OCI-LY1 (cell line): ENCODE results near the gene CPSF4L.

Source experiments
- H2AFZ ChIP-seq: fragments of 200-600 bp; sonication (generic), shearing (Covaris generic); 2 replicates; pipeline ENCODE4 v1.6.0; 2014; ENCODE audit warnings: antibody characterized with exemption, mild to moderate bottlenecking, low read length
- H3F3A ChIP-seq: fragments of 200-600 bp; sonication (generic), shearing (Covaris generic); 2 replicates; pipeline ENCODE4 v1.6.0; 2014; ENCODE audit warnings: mild to moderate bottlenecking, antibody characterized with exemption, low read length, moderate library complexity; ENCODE audit not compliant: insufficient read depth
- H3K27ac ChIP-seq: fragments of 200-600 bp; sonication (generic); 2 replicates; pipeline ENCODE4 v1.5.1; 2014; ENCODE audit warnings: low read length, mixed run types, mild to moderate bottlenecking, low read depth; ENCODE audit not compliant: poor library complexity, severe bottlenecking
- H3K27me3 ChIP-seq: fragments of 200-600 bp; sonication (generic); 2 replicates; pipeline ENCODE4 v1.6.0; 2014; ENCODE audit warnings: antibody characterized with exemption, mild to moderate bottlenecking, low read length, moderate library complexity; ENCODE audit not compliant: insufficient read depth
- H3K36me3 ChIP-seq: fragments of 200-600 bp; sonication (generic); 2 replicates; pipeline ENCODE4 v1.6.1; 2014; ENCODE audit warnings: mild to moderate bottlenecking, antibody characterized with exemption, low read length, moderate library complexity, mixed read lengths; ENCODE audit not compliant: insufficient read depth
- H3K4me1 ChIP-seq: fragments of 200-600 bp; sonication (generic); 2 replicates; pipeline ENCODE4 v1.5.1; 2014; ENCODE audit warnings: mild to moderate bottlenecking, low read length, moderate library complexity; ENCODE audit not compliant: insufficient read depth, severe bottlenecking
- H3K4me2 ChIP-seq: fragments of 200-600 bp; sonication (generic), shearing (Covaris generic); 2 replicates; pipeline ENCODE4 v1.6.1; 2014; ENCODE audit warnings: low read length
- H3K4me3 ChIP-seq: fragments of 200-600 bp; sonication (generic); 2 replicates; pipeline ENCODE4 v1.5.1; 2014; ENCODE audit warnings: low read length, low read depth, mild to moderate bottlenecking, mixed read lengths; ENCODE audit not compliant: poor library complexity, severe bottlenecking
- H3K79me2 ChIP-seq: fragments of 200-600 bp; shearing (Covaris generic); 2 replicates; pipeline ENCODE4 v1.6.1; 2016; ENCODE audit warnings: mixed run types, low read length, mixed read lengths; ENCODE audit not compliant: insufficient read depth
- H3K9ac ChIP-seq: fragments of 200-600 bp; sonication (generic), shearing (Covaris generic); 2 replicates; pipeline ENCODE4 v1.6.1; 2014; ENCODE audit warnings: mild to moderate bottlenecking, low read length, mixed read lengths
- H3K9me2 ChIP-seq: fragments of 200-600 bp; sonication (generic), shearing (Covaris generic); 2 replicates; pipeline ENCODE4 v1.6.1; 2014; ENCODE audit warnings: low read depth, mild to moderate bottlenecking, low read length, mixed read lengths
- H3K9me3 ChIP-seq: fragments of 200-600 bp; shearing (Covaris generic); 2 replicates; pipeline ENCODE4 v1.6.1; 2014; ENCODE audit warnings: low read length, mixed read lengths
- H4K20me1 ChIP-seq: fragments of 200-600 bp; sonication (generic), shearing (Covaris generic); 2 replicates; pipeline ENCODE4 v1.6.0; 2016; ENCODE audit warnings: mild to moderate bottlenecking, low read length; ENCODE audit not compliant: insufficient read depth
- CTCF ChIP-seq: fragments of 200-600 bp; sonication (generic), shearing (Covaris generic); IDR thresholded peaks from 2 replicates; pipeline ENCODE4 v1.5.1; 2017; ENCODE audit warnings: mild to moderate bottlenecking, antibody characterized with exemption, low read length, moderate library complexity, mixed read lengths
- EZH2 ChIP-seq: fragments of 200-600 bp; sonication (generic), shearing (Covaris generic); IDR thresholded peaks from 2 replicates; pipeline ENCODE4 v1.8.0; 2017; ENCODE audit warnings: borderline replicate concordance, mixed run types, mild to moderate bottlenecking, antibody characterized with exemption, low read length, moderate library complexity, mixed read lengths

CPSF4L gene

DNA sequence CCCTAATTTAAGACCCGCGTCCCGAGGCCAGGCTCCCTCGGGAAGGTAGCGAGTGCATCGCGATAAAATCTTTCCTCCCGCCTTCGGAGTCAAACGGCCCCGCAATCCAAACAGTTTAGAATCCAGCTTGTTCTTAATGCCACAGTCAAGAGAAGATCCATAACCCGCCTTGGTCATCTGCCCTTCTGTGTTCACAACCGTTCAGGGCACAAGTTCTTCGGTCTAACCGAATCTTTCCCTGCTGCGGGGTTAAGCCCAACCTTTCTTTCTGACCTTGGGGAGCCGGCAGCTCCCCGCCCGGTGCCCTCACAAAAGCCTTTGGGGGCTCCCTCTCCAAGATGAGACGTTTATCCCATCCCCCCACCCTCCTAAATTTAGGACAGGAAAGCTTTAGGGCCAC, 30.3 kb downstream of the CPSF4L start:
- TF ChIP-seq CTCF (no peak), EZH2 (no peak)
- peaks cover 49% of the 10 kb centered on the region for H3K79me2 ChIP-seq
- H3K4me2 ChIP-seq = peak overlapping the region; percentile 96
- peaks cover 31% of the 10 kb centered on the region for H3K36me3 ChIP-seq
- no peaks in the 10 kb centered on the region for H3K9me3 ChIP-seq
- H3K27me3 ChIP-seq = no peaks in the 10 kb centered on the region
- H3F3A ChIP-seq = no peaks in the 10 kb centered on the region; the same call in 1 of the 2 replicates
- H3K27ac ChIP-seq = peak overlapping the region; percentile 12
- no peaks in the 10 kb centered on the region for H4K20me1 ChIP-seq
- no peak overlapping the region for H2AFZ ChIP-seq
- peaks cover 50% of the 10 kb centered on the region for H3K4me1 ChIP-seq
- H3K4me3 ChIP-seq = peak overlapping the region; percentile 97
- peak overlapping the region; percentile 95 for H3K9ac ChIP-seq
- no peaks in the 10 kb centered on the region for H3K9me2 ChIP-seq

GRCh38 chr17:73230088-73230487, 31.6 kb downstream of the CPSF4L start:
- H4K20me1 ChIP-seq = no peaks in the 10 kb centered on the region
- peaks cover 50% of the 10 kb centered on the region for H3K4me1 ChIP-seq
- H3K27me3 ChIP-seq = no peaks in the 10 kb centered on the region
- H3K27ac ChIP-seq = no peak overlapping the region
- TF ChIP-seq EZH2 = no peak
- no peak for TF ChIP-seq CTCF
- H3K9ac ChIP-seq = no peak overlapping the region
- no peaks in the 10 kb centered on the region; the same call in 1 of the 2 replicates for H3F3A ChIP-seq
- H2AFZ ChIP-seq = no peak overlapping the region
- H3K9me2 ChIP-seq = no peaks in the 10 kb centered on the region
- peaks cover 23% of the 10 kb centered on the region; the same call in 1 of the 2 replicates for H3K36me3 ChIP-seq
- H3K4me2 ChIP-seq = no peak overlapping the region; the same call in 1 of the 2 replicates
- peaks cover 59% of the 10 kb centered on the region for H3K79me2 ChIP-seq
- H3K9me3 ChIP-seq = no peaks in the 10 kb centered on the region
- H3K4me3 ChIP-seq = no peak overlapping the region

- Histone ChIP-seq H3K27me3 (no peaks in the 10 kb centered on the region), H3K4me1 (peaks cover 49% of the 10 kb centered on the region), H4K20me1 (no peaks in the 10 kb centered on the region), H3F3A (no peaks in the 10 kb centered on the region; the same call in 1 of the 2 replicates), H3K27ac (peak overlapping the region; percentile 18), H3K4me3 (no peak overlapping the region), H3K4me2 (peak overlapping the region; percentile 11; the same call in 1 of the 2 replicates), H3K79me2 (peaks cover 59% of the 10 kb centered on the region), H3K9ac (no peak overlapping the region), H3K36me3 (peaks cover 14% of the 10 kb centered on the region; the same call in 1 of the 2 replicates), H2AFZ (no peak overlapping the region), H3K9me2 (no peaks in the 10 kb centered on the region), H3K9me3 (no peaks in the 10 kb centered on the region)
- TF ChIP-seq EZH2 = no peak
- TF ChIP-seq CTCF = no peak
Measured at GRCh38 chr17:73228748-73229236, 32.9 kb downstream of the CPSF4L start.
